ENCODE results near the gene CRADD. TPM values are rescaled to one million over a fixed set of nuclear protein-coding genes. Genes with fewer than 3 reads are reported as not detected.

The CRADD gene
- total and polyA plus RNA-seq, 2 donors (not counting 1 experiment from before 2014, with no cell fraction given), result 5.8 to 15.1 TPM

- ATAC-seq (ENCODE audit: low read depth), result no peak
- Mint-ChIP-seq H3K4me1 (peaks cover 11% of the 10 kb centered on the region), H3K9me3 (ENCODE audit: insufficient read depth) (peaks cover 2% of the 10 kb centered on the region), H3K27me3 (peaks cover 4% of the 10 kb centered on the region), H3K4me3 (no peak overlapping the region), H3K27ac (no peak overlapping the region)
- Histone ChIP-seq H3K9me3 (ENCODE audit: control extremely low read depth in 1 of 3, control insufficient read depth in 2 of 3, insufficient read depth in 1 of 3, low read length in 2 of 3) (peaks cover 0 to 7% (median 0%) of the 10 kb centered on the region in 3 donors), H3K27ac (ENCODE audit: low read length in 2 of 2) (no peak overlapping the region), H3K4me1 (ENCODE audit: control insufficient read depth in 2 of 2, insufficient read depth in 2 of 2, low read length in 2 of 2) (peaks cover 0 to 4% of the 10 kb centered on the region in 2 donors), H3K79me2 (ENCODE audit: control insufficient read depth, insufficient read depth, low read length) (no peaks in the 10 kb centered on the region), H3K27me3 (replicated peaks in 1 of 4; ENCODE audit: control extremely low read depth in 1 of 4, control insufficient read depth in 3 of 4, insufficient read depth in 4 of 4, low read length in 3 of 4) (peaks cover 0 to 4% (median 0%) of the 10 kb centered on the region in 4 experiments), H3K9ac (ENCODE audit: low read length) (no peak overlapping the region), H2AFZ (ENCODE audit: insufficient read depth, low read depth, low read length, poor library complexity, severe bottlenecking) (no peak overlapping the region), H3K4me3 (ENCODE audit: control extremely low read depth in 1 of 5, extremely low read depth in 1 of 5, insufficient read depth in 1 of 5, low read depth in 2 of 5, low read length in 4 of 5) (no peak overlapping the region), H3K4me2 (replicated peaks; ENCODE audit: low read depth, low read length, poor library complexity, severe bottlenecking) (no peak overlapping the region), H3K36me3 (replicated peaks in 1 of 2; ENCODE audit: control extremely low read depth in 1 of 2, control insufficient read depth in 1 of 2, extremely low read depth in 1 of 2, insufficient read depth in 2 of 2, low read length in 1 of 2) (no peaks in the 10 kb centered on the region), H4K20me1 (ENCODE audit: control insufficient read depth, insufficient read depth, low read length, poor library complexity, severe bottlenecking) (no peaks in the 10 kb centered on the region)
- ChIA-PET POLR2A (no interaction called here), CTCF (no interaction called here)
- no peak for TF ChIP-seq EZH2 (IDR thresholded peaks at IDR 0.05; ENCODE audit: borderline replicate concordance, insufficient read depth, low read depth, low read length, poor library complexity, severe bottlenecking)
- TF ChIP-seq CTCF (IDR thresholded peaks at IDR 0.05), result no peak
- no CpG with 5 or more reads among the region's 5 CpGs for WGBS (ENCODE audit: insufficient coverage)
- intact Hi-C loops (cut with micrococcal nuclease), result no loop called here
- no peak for DNase-seq
Measured at GRCh38 chr12:93902736-93903562, 225.8 kb downstream of the CRADD start.

- H3K4me3 Mint-ChIP-seq, result no peak overlapping the region
- Histone ChIP-seq H3K36me3 (replicated peaks in 1 of 2; ENCODE audit: control extremely low read depth in 1 of 2, control insufficient read depth in 1 of 2, extremely low read depth in 1 of 2, insufficient read depth in 2 of 2, low read length in 1 of 2) (no peaks in the 10 kb centered on the region), H3K4me1 (ENCODE audit: control insufficient read depth in 2 of 2, insufficient read depth in 2 of 2, low read length in 2 of 2) (peaks cover 0 to 4% of the 10 kb centered on the region in 2 donors), H3K9me3 (ENCODE audit: control extremely low read depth in 1 of 3, control insufficient read depth in 2 of 3, insufficient read depth in 1 of 3, low read length in 2 of 3) (peaks cover 0 to 3% (median 0%) of the 10 kb centered on the region in 3 donors), H3K79me2 (ENCODE audit: control insufficient read depth, insufficient read depth, low read length) (no peaks in the 10 kb centered on the region), H3K27ac (ENCODE audit: low read length in 2 of 2) (no peak overlapping the region), H3K4me2 (replicated peaks; ENCODE audit: low read depth, low read length, poor library complexity, severe bottlenecking) (no peak overlapping the region), H3K4me3 (ENCODE audit: control extremely low read depth in 1 of 5, extremely low read depth in 1 of 5, insufficient read depth in 1 of 5, low read depth in 2 of 5, low read length in 4 of 5) (no peak overlapping the region), H3K9ac (ENCODE audit: low read length) (no peak overlapping the region), H4K20me1 (ENCODE audit: control insufficient read depth, insufficient read depth, low read length, poor library complexity, severe bottlenecking) (no peaks in the 10 kb centered on the region), H3K27me3 (replicated peaks in 1 of 4; ENCODE audit: control extremely low read depth in 1 of 4, control insufficient read depth in 3 of 4, insufficient read depth in 4 of 4, low read length in 3 of 4) (peaks cover 0 to 4% (median 0%) of the 10 kb centered on the region in 4 experiments), H2AFZ (ENCODE audit: insufficient read depth, low read depth, low read length, poor library complexity, severe bottlenecking) (no peak overlapping the region)
- WGBS (ENCODE audit: insufficient coverage), result 65% methylated on average over 2 of the region's 4 CpGs
- CTCF ChIA-PET, result no interaction called here
- DNase-seq, result no peak
- intact Hi-C loops (cut with micrococcal nuclease), result no loop called here
- peaks cover 2% of the 10 kb centered on the region for H3K9me3 Mint-ChIP-seq (ENCODE audit: insufficient read depth)
- H3K27me3 Mint-ChIP-seq, result peaks cover 4% of the 10 kb centered on the region
- H3K27ac Mint-ChIP-seq, result no peak overlapping the region
- ATAC-seq (ENCODE audit: low read depth), result no peak
- TF ChIP-seq CTCF (IDR thresholded peaks at IDR 0.05), result no peak
- no peak for TF ChIP-seq EZH2 (IDR thresholded peaks at IDR 0.05; ENCODE audit: borderline replicate concordance, insufficient read depth, low read depth, low read length, poor library complexity, severe bottlenecking)
- POLR2A ChIA-PET, result no interaction called here
- peaks cover 11% of the 10 kb centered on the region for H3K4me1 Mint-ChIP-seq
Measured at GRCh38 chr12:93904124-93904523, 226.9 kb downstream of the CRADD start.
